ENCODE measurements around the gene CST3. TPM values are rescaled to one million over a fixed set of nuclear protein-coding genes. Genes with fewer than 3 reads are reported as not detected.

The CST3 gene
- total and polyA plus RNA-seq, 2 donors (not counting 1 experiment from before 2014, with no cell fraction given), result 1.2 to 16.9 TPM

DNA sequence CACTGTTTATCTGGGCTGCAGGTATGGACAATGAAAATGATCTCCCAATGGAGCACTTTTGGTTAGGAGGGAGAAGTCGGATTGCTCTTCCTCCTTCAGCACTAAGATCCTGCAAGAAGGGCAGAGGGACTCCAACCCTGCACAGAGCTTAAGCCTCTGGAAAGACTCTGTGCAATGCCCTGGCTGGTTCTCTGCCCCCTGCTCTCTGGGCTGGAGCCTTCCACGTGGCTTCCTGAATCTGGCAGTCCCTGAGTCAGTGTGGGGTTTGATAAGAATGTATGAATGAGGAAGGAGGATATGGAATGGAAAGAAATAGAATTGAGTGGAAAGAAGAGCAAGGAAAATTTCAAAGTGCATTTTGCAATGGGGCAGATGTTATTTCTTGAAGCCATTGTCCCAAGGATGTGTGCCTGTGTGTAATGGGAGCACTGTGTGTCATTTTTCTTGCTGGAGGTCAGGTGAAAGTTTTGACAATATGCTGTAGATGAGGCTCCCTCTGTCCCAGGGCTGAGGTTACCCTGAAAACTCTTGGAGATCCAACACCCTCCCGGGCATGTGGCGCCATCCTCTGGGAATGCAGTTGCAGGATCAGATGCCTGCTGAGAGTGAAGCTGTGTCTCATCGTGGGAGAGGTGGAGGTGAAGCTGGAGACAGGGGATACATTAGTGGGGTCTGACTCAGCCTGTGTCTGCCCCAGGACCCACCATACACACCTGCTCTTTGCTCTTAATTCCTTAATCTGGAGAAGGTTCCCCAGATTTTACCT is 53.1 kb downstream of the CST3 start:
- Mint-ChIP-seq H3K4me3 (no peak overlapping the region), H3K9me3 (ENCODE audit: insufficient read depth) (no peaks in the 10 kb centered on the region), H3K4me1 (no peaks in the 10 kb centered on the region), H3K27ac (no peak overlapping the region), H3K27me3 (peaks cover 22% of the 10 kb centered on the region)
- H4K20me1 ChIP-seq (ENCODE audit: control insufficient read depth, insufficient read depth, low read length, poor library complexity, severe bottlenecking), result no peaks in the 10 kb centered on the region
- H3K4me2 ChIP-seq (replicated peaks; ENCODE audit: low read depth, low read length, poor library complexity, severe bottlenecking), result no peak overlapping the region
- CTCF ChIA-PET, result no interaction called here
- no peaks in the 10 kb centered on the region for H3K79me2 ChIP-seq (ENCODE audit: control insufficient read depth, insufficient read depth, low read length)
- H2AFZ ChIP-seq (ENCODE audit: insufficient read depth, low read depth, low read length, poor library complexity, severe bottlenecking), result no peak overlapping the region
- intact Hi-C loops (cut with micrococcal nuclease), result no loop called here
- ATAC-seq (ENCODE audit: low read depth) (no peak), DNase-seq (no peak)
- H3K4me1 ChIP-seq (ENCODE audit: control insufficient read depth in 2 of 2, insufficient read depth in 2 of 2, low read length in 2 of 2), result no peaks in the 10 kb centered on the region
- no peaks in the 10 kb centered on the region for H3K36me3 ChIP-seq (replicated peaks in 1 of 2; ENCODE audit: control extremely low read depth in 1 of 2, control insufficient read depth in 1 of 2, extremely low read depth in 1 of 2, insufficient read depth in 2 of 2, low read length in 1 of 2)
- no peak for TF ChIP-seq EZH2 (IDR thresholded peaks at IDR 0.05; ENCODE audit: borderline replicate concordance, insufficient read depth, low read depth, low read length, poor library complexity, severe bottlenecking)
- TF ChIP-seq, protein P1, sequence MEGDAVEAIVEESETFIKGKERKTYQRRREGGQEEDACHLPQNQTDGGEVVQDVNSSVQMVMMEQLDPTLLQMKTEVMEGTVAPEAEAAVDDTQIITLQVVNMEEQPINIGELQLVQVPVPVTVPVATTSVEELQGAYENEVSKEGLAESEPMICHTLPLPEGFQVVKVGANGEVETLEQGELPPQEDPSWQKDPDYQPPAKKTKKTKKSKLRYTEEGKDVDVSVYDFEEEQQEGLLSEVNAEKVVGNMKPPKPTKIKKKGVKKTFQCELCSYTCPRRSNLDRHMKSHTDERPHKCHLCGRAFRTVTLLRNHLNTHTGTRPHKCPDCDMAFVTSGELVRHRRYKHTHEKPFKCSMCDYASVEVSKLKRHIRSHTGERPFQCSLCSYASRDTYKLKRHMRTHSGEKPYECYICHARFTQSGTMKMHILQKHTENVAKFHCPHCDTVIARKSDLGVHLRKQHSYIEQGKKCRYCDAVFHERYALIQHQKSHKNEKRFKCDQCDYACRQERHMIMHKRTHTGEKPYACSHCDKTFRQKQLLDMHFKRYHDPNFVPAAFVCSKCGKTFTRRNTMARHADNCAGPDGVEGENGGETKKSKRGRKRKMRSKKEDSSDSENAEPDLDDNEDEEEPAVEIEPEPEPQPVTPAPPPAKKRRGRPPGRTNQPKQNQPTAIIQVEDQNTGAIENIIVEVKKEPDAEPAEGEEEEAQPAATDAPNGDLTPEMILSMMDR (IDR thresholded peaks at IDR 0.05), result no peak
- POLR2A ChIA-PET, result no interaction called here
- H3K9me3 ChIP-seq (ENCODE audit: control extremely low read depth in 1 of 3, control insufficient read depth in 2 of 3, insufficient read depth in 1 of 3, low read length in 2 of 3), result peaks cover 0 to 1% (median 0%) of the 10 kb centered on the region in 3 donors
- 62% methylated on average over 4 of the region's 5 CpGs for WGBS (ENCODE audit: insufficient coverage)
- H3K9ac ChIP-seq (ENCODE audit: low read length), result no peak overlapping the region
- peaks cover 0 to 9% (median 0%) of the 10 kb centered on the region in 4 experiments for H3K27me3 ChIP-seq (replicated peaks in 1 of 4; ENCODE audit: control extremely low read depth in 1 of 4, control insufficient read depth in 3 of 4, insufficient read depth in 4 of 4, low read length in 3 of 4)
- H3K27ac ChIP-seq (ENCODE audit: low read length in 2 of 2), result no peak overlapping the region
- H3K4me3 ChIP-seq (ENCODE audit: control extremely low read depth in 1 of 5, extremely low read depth in 1 of 5, insufficient read depth in 1 of 5, low read depth in 2 of 5, low read length in 4 of 5), result no peak overlapping the region

Other genes starting within 250 kb of the CST3 start
- 13.0 and 16.6 TPM in 2 replicates for gene NAPB, start 216.5 kb downstream of the CST3 start, total RNA-seq
- gene NAPB, start 216.5 kb downstream of the CST3 start, polyA plus RNA-seq, result 4.1 and 12.2 TPM in 2 replicates
- not detected in 2 replicates for gene CSTL1, start 198.3 kb downstream of the CST3 start, total RNA-seq
- gene CSTL1, start 198.3 kb downstream of the CST3 start, polyA plus RNA-seq, result not detected in 2 replicates
- gene CST11, start 185.1 kb downstream of the CST3 start, total RNA-seq, result not detected in 2 replicates
- not detected in 2 replicates for gene CST11, start 185.1 kb downstream of the CST3 start, polyA plus RNA-seq
- gene CST8, start 146.8 kb downstream of the CST3 start, total RNA-seq, result not detected in 2 replicates
- not detected in 2 replicates for gene CST8, start 146.8 kb downstream of the CST3 start, polyA plus RNA-seq
- not detected in 2 replicates for gene CST9L, start 69.5 kb downstream of the CST3 start, total RNA-seq
- gene CST9L, start 69.5 kb downstream of the CST3 start, polyA plus RNA-seq, result not detected in 2 replicates
- not detected in 2 replicates for gene CST9, start 32.0 kb downstream of the CST3 start, total RNA-seq
- gene CST9, start 32.0 kb downstream of the CST3 start, polyA plus RNA-seq, result not detected in 2 replicates
- not detected in 2 replicates for gene CST4, start 51.1 kb upstream of the CST3 start, total RNA-seq
- gene CST4, start 51.1 kb upstream of the CST3 start, polyA plus RNA-seq, result not detected in 2 replicates
- not detected in 2 replicates for gene CST1, start 113.0 kb upstream of the CST3 start, total RNA-seq
- not detected in 2 replicates for gene CST1, start 113.0 kb upstream of the CST3 start, polyA plus RNA-seq
- gene CST2, start 188.8 kb upstream of the CST3 start, total RNA-seq, result not detected in 2 replicates
- gene CST2, start 188.8 kb upstream of the CST3 start, polyA plus RNA-seq, result not detected in 2 replicates
- not detected in 2 replicates for gene CST5, start 241.8 kb upstream of the CST3 start, total RNA-seq
- not detected in 2 replicates for gene CST5, start 241.8 kb upstream of the CST3 start, polyA plus RNA-seq

All from B cell (primary cell).